PC-9 (cell line): Measurements from ENCODE around the gene LRRC4B.

Experiments used
- CTCF ChIP-seq: fragments of 200-600 bp; sonication (generic); conservative IDR thresholded peaks from 2 replicates; pipeline ENCODE4 v1.6.1; 2017; ENCODE audit warnings: mixed run types, antibody characterized with exemption, mild to moderate bottlenecking, moderate library complexity
- EZH2 ChIP-seq: fragments of 200-600 bp; sonication (generic); IDR thresholded peaks from 2 replicates; pipeline ENCODE4 v1.8.0; 2017; ENCODE audit warnings: antibody characterized with exemption, low read depth

DNA sequence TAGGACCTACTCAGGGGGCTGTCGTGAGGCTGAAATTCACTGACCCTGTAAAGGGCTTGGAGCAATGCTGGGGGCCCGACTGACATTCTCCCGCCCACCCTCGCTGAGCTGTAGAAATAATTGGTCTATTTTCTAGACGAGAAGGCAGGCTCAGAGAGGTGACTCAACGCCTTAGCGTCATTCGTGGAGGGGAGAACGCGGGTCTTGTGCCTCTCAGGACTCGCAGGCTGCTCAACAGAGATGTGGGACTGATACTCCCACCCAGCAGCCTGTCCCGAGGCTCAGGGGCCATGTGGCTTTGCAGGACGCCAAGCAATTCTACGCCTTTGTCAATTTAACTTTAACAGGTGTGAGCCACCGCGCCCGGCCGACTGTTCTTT lies 30.9 kb downstream of the LRRC4B start:
- TF ChIP-seq CTCF (no peak), EZH2 (no peak)
